HG02943 (cell line): ENCODE results near the gene BLID.

Experiments used
- ATAC-seq: cut with Tn5 transposase; IDR thresholded peaks from one replicate; pipeline ENCODE4 v1.9.1; 2021; ENCODE audit warnings: mild to moderate bottlenecking, low read depth, moderate library complexity; ENCODE audit not compliant: unreplicated experiment

The BLID gene

DNA sequence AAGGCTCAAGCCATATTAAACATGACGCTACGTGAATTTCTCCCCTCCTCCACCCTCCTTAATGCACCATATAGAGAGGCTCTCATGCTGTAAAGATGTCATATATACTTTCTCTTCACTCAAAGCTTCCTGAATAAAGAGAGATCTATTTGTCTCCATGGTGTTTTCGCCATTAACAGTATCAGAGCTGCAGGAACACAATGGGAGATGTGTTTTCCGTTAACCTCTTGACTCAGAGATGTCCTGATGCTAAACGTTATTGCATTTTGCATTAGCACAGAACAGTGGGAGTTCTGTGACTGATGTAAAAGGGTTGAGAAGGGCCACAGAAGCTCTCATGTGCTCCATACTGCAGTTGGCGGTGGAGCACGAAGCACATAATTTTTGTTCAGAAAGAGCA, 25.7 kb upstream of the BLID start:
- no peak for ATAC-seq

DNA sequence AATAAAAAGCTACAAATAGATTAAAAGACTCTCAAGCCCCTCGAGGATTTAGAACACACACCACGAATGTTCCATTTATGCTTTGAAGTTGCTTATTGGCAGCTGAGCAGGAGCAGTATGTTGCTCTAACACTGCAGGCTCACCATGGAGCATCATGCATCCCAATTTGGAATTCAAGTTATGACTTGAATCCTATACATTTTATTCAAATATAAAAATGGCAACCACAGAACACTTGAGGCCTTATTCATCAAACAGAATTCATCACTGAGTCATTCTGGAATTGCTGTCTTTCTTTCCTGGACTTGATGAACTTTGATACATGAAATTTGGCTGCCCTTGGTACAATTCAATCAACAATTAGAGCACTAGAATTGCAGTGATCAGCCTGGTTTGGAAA, 24.5 kb upstream of the BLID start:
- no peak for ATAC-seq

DNA sequence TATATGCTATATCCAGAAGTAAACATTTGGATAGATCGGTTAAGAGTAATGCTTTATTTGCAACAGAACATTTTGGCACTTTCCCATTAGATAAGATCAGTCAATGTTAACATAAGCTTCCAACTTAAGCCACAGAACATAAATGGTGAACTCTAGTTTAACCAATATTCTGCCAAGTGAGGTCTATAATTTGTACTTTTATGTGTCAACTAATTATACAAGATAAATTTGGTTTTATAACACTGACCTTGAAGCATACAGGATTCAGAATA, 23.5 kb upstream of the BLID start:
- ATAC-seq = no peak

DNA sequence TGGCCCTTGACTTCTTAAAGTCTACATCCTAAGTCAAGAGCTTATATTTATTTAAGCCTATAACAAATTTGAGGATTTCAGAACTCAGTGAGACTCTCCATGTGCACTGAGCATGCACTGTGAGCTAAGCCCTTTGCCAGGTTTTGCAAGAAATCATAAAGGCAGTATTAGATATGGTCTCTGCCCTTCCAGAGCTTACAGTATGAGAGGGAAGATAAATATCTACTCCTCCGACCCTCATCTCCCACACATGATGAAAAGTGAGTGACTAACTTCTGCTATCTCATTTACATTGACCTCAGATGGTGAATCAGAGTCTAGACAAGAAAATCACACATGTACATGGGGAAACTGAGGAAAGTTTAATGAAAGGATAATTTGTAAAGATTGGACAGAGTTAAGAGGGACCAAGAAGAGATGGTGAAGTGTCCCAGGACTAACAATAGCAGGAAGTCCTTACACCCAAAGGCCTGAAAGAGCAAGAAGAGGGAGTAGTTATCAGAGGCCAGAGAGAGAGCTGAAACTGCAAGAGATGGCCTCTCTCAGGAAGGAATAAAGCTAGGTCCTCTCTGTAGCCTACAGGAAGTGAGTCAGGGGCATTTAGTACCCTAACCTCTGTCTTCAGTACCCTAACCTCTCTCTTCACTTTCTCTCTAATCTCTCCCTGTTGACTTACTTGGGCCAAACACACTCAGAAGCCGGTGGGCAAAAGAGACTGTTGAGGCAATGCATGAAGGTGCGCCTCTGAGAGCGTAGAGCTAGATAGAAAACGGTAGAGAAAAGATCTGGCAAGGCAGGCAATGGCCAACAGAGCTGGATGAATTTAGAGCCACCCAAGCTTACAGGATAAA, 23.0 kb upstream of the BLID start:
- ATAC-seq = no peak

DNA sequence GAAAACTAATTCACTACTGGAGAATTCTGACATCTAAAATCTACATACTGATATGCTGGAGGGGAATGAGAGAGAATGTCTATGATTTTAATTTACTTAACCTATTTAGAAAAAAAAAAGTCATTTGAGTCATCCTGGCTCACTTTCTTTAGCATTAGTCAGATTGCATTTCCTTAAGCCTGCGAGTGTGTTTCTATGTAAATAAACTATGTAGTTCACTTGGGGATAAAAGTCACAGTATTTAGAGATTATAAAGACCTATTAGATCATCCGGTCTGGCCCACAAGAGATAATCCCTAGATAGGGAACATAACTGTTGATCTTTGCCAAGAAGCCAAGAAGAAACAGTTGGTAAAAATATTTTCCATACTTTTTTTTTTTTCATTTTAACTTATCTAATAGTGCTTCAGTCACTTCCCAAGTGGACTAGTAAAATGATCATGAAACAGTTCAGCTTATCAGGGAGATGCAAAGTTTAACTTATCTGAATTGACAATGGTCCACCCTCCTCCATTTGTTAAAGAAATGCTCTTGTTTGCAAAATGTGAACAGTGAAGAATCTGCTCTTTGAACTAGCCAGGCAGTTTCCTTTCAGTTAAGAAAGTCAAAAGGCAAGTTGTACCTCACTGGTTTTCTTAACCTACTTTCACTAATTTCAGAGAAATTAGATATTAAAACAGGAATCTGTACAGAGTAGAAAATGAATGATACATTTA, 21.2 kb upstream of the BLID start:
- ATAC-seq = no peak

DNA sequence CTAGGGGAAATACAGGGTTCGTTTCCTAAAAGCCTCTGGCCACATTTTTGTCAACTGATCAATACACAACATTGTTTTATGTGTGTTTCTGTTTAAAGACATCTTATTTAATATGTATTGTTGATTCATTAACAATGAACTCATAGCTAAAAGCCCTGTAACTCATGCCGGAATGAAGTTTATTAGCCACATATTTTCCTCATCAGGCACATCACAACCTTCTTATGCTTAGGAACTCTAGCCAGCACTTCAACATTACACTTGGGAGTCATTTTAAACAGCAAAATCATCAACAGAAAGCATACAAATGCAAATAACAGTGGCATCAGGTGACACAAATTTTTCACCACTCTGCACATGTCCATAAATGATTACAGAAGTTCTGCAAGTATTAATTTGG, 15.1 kb upstream of the BLID start:
- no peak for ATAC-seq

DNA sequence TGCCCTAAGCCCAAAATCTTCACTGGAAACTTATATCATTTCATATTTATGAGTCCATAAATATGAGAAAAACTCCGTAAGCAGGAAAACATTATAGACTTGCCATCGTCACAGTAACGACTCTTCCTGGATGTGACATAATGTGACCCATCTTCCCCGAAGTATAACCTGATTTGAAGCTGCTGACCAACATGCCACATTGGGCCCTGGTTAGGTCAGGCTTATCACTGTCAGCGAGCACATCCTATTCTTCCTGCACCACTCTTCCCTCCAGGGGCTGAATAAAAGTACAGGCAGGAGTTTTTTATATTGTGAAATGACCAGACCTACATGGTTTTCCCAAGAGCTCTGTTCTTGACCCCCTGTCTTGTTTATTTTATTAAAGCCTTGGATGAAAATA, 12.1 kb upstream of the BLID start:
- no peak for ATAC-seq

DNA sequence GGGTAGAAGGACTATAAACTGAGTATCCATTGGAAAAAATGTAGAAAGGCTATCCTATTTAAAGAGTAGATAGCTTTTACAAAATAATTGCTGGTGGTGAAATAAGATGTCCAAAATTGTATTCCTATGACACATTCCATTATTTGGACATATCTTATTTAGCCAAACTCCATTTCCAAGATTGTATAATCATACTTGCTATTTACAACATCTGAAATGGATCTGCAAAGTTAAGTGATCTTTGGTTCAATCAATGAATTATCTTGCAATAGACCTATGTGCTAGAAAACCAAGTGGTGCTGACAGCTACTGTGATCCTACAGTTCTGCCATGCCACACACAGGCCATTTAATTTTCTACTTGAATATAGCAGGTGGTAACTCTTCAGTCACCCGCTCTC, 11.0 kb upstream of the BLID start:
- no peak for ATAC-seq

DNA sequence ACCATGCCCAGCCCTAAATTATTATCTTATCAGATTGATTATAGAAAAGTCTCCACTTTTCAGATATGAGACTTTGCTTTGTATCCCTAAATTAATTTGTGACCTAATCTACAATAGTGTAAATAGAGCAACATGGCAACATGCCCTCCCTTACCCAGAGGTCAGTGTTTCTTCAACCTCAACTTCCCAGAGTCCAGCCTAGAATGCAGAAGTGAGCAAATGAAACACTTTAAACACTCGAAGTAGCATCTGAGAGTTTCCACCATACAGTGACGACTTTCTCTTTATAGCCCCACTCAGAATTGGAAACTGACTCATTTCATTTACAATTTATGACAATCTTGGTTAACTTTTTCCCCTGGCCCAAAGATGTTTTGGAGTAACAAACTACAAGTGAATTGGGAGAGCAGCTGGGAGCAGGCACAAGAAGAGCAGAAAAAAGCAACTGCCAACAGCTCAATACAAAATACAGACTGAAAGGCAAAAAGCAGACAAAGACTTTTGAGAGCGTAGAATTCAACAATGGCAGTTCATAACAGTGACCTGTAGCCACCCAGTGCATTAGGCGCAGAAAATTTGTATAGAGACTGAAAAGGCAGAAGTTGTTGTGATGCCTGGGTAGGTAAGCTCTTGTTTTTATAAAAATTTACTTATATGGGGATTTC, 10.1 kb upstream of the BLID start:
- no peak for ATAC-seq

DNA sequence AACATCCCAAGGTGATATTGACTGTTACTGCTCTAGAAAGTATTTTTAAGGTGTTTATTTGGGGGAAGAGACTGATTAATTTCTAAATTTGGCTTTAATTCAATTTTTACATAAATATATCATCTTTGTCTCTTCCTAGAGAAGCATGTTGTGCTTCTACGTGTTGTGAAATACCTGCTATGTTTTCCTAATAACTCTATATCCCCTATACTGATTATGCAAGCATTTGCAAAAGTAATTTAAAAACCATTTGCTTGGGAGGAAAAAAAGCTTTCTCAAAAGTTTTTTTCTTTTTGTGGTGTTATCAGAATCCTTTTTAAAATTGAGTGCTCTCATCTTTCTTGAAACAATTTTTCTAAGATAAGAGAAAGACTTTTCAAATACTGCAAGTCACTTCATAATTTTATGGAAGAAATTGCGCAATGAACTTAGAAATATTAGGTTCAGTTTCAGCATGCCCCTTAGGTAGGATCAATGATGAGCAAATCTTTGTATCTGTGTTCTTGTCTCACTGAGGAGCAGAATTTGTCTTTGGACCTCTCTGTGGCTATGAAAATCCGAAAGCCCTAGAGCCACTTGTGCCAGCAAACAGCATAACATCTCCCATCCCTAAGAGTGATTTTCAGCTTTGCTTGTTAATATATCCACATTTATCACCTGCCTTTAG, 7.4 kb upstream of the BLID start:
- no peak for ATAC-seq

DNA sequence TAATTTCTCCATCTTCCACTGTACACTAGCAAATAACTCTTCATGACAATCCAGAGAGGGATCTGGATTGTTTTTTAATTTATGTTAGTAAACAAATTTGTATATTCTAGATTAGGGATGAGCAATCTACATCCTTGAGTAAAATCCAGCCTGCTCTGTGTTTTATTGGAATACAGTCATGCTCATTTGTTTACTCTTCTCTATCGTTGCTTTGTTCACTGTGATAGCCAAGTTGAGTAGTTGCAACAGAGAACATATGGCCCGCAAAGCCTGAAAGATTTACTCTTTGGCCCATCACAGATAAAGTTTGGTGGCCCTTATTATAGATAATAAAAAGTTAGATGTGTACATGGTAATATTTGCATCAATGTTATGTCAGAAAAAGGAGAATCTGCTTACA, 6.2 kb upstream of the BLID start:
- no peak for ATAC-seq

DNA sequence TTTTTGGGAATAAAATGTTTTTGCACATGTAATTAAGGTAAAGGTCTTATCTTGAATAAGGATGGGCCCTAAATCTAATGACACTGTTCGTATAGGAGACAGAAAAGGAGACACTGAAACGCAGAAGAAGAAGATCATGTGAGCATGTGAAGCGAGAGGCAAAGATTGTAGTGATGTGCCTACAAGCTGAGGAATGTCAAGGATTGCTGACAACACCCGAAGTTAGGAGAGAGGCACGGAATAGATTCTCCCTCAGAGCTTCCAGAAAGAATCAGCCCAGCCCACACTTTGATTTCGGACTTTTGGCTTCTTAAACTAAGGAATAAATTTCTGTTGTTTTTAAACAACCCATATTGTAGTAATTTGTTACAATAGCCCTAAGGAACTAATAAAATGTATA, 4.1 kb upstream of the BLID start:
- no peak for ATAC-seq

DNA sequence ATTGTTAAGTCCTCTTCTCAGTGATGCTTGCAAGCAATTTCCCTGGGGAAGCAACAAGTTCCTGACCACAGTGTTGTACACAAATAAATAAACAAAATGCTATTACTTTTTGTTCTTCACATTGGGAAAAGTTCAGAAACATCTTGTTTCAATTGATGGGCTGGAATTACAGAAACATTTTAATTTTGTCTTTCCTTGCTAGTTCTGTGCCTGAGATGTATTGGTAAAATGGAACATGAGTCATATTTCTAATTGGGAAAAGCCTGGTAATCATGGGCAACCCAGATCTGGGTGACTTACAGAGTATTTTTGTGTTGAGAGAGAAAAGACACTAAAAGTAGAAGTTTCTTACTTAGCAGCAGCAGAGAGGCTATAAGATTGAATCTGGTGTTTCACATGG, 576 bp upstream of the BLID start:
- ATAC-seq = no peak

DNA sequence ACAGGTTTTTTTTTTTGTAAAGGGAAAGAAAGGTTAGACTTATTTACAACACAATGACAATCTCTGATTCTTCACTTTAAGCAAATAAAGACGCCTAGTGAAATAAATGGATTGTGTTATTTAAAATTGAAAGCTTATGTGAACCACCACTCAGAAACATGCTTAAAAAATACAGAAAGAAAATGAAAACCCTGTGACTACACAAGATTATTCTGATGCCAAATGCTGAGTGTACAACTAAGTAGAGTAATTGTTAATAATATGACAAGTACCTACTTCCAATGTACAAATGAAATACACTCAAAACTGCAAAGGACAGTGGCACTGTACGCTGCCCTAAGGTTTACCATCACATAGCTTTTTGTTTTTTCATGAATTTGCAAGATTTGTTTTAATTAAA, 1.0 kb downstream of the BLID start:
- ATAC-seq = no peak

DNA sequence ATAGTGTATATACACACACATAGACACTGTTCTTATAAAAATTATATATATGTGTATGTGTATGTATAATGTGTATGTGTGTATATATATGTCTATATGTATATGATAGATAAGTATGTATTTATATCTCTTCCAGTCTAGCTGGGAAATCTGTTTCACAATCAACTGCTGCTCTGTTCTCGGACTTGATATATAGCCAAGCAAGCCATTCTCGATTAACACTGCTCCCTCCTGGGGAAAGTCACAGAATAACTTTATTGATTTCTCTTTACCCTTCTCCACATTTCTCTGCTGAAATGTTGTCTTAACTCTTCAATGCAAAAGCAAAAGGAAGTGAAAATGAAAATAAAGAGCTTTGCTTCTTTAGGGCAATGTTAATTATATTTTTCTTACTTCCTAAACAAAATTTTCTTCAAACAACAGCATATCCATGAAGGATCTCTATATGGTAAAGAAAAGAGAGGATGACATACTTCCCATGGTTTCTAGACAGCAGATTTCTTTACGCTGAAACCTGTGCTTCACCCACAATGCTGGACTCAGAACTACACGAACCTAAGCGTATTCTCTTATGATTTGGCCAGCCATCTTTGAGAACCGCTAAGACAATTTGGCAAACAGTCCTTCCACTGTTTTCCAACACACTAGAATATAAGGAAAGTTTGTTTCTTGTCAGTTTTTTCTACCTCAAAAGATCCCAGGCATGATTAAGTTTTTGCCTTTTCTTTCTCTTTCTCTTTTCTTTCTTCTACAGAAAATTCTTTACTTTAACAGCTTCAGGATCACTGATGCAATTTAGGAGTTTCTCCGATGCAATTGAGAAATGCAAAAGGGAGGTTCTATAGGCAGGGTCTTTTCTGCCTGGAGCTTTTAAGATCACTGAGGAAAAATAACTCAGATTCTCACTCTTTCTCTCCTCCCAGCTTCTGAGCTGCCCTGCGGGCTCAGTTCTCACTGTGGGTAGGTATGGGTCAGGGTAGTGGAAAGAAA, 1.9 kb downstream of the BLID start:
- ATAC-seq = no peak

DNA sequence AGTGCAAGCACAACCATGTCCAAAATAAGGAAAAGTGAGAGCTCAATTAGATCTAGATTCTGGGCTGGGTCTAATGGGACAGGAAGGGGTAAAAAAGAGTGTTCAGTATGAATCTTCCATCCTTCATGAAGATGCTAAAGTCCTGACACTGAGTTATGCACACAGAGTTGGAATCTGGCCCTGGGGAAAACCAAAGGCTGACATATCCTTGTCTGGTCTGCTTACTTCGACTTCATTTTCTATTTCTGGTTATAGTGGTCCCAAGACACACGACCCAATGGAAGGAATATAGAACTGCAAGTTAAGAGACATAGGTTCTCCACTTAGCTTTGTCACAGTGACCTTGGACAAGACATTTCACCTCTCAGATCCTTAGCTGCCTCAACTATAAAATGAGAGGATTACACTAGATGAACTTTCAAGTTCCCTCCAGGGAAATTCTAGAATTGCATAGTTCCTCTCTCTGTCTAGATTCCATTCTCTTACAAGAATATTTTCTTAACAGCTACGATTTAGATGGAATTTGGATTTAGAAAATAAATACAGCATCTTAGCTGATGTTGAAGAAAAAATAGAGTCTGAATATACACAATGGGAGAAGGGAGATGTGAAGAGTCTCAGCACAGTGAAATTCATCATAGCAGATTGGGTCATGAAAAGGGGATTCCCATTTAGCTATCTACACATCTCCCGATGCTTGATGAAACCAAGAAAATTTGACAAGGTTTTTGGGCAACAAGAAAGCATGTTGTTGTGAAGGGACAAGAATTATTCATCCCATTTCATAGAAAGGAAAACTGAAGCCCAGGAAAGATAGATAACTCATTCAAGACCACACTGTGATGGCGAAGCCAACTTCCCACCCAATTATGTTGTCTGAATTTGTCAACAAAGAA, 3.3 kb downstream of the BLID start:
- no peak for ATAC-seq

DNA sequence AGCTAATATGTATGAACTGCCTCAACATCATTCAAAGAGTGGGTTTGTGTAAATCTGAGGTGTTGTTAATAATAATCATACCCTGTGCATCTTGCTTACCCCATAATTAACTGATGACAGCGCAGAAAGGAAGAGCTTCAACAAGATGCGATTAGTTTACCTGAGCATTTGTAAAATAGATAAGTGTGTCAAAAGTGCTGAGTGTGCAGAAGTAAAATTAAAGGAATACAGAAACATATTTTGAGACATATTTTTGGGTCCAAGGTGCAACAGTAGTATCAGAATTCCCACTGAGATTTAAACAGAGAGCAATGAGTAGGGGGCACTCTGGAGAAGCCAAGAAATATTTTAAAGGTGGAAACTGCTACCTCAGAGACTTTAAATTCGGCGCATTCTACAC, 6.1 kb downstream of the BLID start:
- ATAC-seq = no peak

DNA sequence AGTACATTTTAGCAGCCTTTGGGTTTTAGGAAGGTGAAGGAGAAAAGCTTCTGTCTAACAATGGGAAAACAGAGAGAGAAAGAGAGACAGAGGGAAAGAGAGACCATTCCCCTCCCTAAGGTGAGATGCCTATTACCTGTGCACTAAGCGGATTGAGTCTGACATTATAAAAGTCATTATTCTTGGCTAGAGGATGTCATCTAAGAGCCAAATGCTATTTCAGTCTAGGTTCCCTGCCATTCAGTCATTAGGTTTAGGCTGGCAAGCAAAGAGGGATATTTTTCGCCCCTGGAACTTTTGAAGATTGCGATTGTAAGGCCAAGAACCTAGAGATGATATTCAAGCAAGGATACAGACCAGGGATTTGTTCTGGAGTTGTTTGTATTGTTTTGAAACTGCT, 7.2 kb downstream of the BLID start:
- ATAC-seq = no peak

DNA sequence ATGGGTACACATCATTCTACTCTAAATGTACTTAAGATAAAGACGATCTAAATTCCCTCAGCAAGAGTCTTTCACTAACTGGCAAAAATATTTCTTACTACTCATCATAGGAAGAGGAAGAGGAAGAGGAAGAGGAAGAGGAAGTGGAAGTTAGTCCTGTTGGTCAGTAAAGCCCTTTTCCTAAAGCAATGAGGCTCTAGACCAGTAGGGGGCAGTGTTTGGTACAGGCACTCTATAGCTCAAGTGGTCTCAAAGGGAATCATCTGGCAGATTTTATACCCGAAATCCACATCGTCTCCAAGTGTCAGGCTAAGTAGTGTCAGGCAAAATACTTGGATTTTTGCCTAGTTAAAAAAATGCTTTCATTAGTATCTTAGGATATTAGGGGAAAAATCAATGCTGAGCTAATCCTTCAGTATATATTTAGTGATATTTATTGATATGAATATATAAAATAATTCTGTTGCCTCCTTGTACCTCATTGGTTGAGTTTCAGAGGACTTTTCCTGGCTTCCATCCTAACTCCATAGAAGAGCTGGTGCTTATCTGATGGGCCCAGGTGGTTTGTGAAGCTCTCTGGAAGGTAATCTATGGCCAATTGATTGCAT, 7.7 kb downstream of the BLID start:
- no peak for ATAC-seq
